CD4-positive, alpha-beta T cell treated with Interleukin-17A for 4 hours (primary cell): ENCODE data around the gene CDK13.
A peak's percentile ranks its signal among the peaks of the same experiment; 100 is the strongest.
"Not testable (repeated sequence)": the region's sequence is repeated elsewhere in the genome, so short reads cannot be mapped to it uniquely, and the experiment has no call there.

Source experiments
- DNase-seq: peaks from one replicate; pipeline ENCODE4 v3.0.0-alpha.2; 2020; ENCODE audit warnings: mixed read lengths

The CDK13 gene

GRCh38 chr7:39949971-39950472 lies at the start of gene CDK13:
CDK13 (plus strand) TSS chr7:39950256; CDS start chr7:39950642, 386 bp downstream.
- peak; percentile 87 for DNase-seq

- DNase-seq, result no peak
These were observed 46.0 kb upstream of the CDK13 start for GRCh38 chr7:39904077-39904486.

GRCh38 chr7:39908141-39908540 lies 41.9 kb upstream of the CDK13 start:
- no peak for DNase-seq

GRCh38 chr7:39908973-39909372 lies 41.1 kb upstream of the CDK13 start:
- no peak for DNase-seq

- DNase-seq, result no peak
These were observed 40.5 kb upstream of the CDK13 start for GRCh38 chr7:39909526-39909925.

- no peak for DNase-seq
These were observed 39.8 kb upstream of the CDK13 start for GRCh38 chr7:39910108-39910869.

GRCh38 chr7:39911167-39911566 lies 38.9 kb upstream of the CDK13 start:
- no peak for DNase-seq

- DNase-seq, result not testable (repeated sequence)
These were observed 34.2 kb upstream of the CDK13 start for GRCh38 chr7:39915847-39916246.

- DNase-seq, result no peak
These were observed 30.4 kb upstream of the CDK13 start for GRCh38 chr7:39919646-39920045.

- no peak for DNase-seq
These were observed 28.4 kb upstream of the CDK13 start for GRCh38 chr7:39921506-39922175.

- no peak for DNase-seq
These were observed 27.5 kb upstream of the CDK13 start for GRCh38 chr7:39922580-39922979.

- DNase-seq, result no peak
These were observed 27.0 kb upstream of the CDK13 start for GRCh38 chr7:39923091-39923490.

- no peak for DNase-seq
These were observed 25.9 kb upstream of the CDK13 start for GRCh38 chr7:39924122-39924521.

GRCh38 chr7:39926111-39926510 lies 23.9 kb upstream of the CDK13 start:
- DNase-seq, result no peak

GRCh38 chr7:39927018-39927417 lies 23.0 kb upstream of the CDK13 start:
- no peak for DNase-seq

GRCh38 chr7:39934132-39934531 lies 15.9 kb upstream of the CDK13 start:
- no peak for DNase-seq

- DNase-seq, result no peak
These were observed 13.3 kb upstream of the CDK13 start for GRCh38 chr7:39936761-39937160.

- no peak for DNase-seq
These were observed 12.5 kb upstream of the CDK13 start for GRCh38 chr7:39937366-39938153.

- DNase-seq, result no peak
These were observed 7.2 kb upstream of the CDK13 start for GRCh38 chr7:39942883-39943282.

GRCh38 chr7:39946693-39947092 lies 3.4 kb upstream of the CDK13 start:
- no peak for DNase-seq

- peak; percentile 13 for DNase-seq
These were observed 1.6 kb upstream of the CDK13 start for GRCh38 chr7:39948375-39948955.

- DNase-seq, result peak; percentile 98
These were observed 814 bp upstream of the CDK13 start for GRCh38 chr7:39948956-39949928.
